ENCODE results near the gene COG4.

COG4 gene

GRCh38 chr16:70523076-70523742, at the start of gene COG4:
Gene COG4, minus strand, starts transcription at chr16:70523554. Its CDS starts 11 bp downstream, at chr16:70523543.
- in situ Hi-C loops (cut with HindIII; ENCODE audit: low sequenced_read_pairs), result no loop called here

GRCh38 chr16:70572926-70573270, 49.5 kb upstream of the COG4 start:
- in situ Hi-C loops (cut with HindIII; ENCODE audit: low sequenced_read_pairs), result loop anchor here (25.0 kb wide), 1 partner anchor 189 kb away; no protein-coding TSS in a partner anchor

- in situ Hi-C loops (cut with HindIII; ENCODE audit: low sequenced_read_pairs), result loop anchor here (25.0 kb wide), 1 partner anchor 190 kb away; no protein-coding TSS in a partner anchor
These were observed 48.9 kb upstream of the COG4 start for GRCh38 chr16:70572050-70572925.

- in situ Hi-C loops (cut with HindIII; ENCODE audit: low sequenced_read_pairs), result loop anchor here (25.0 kb wide), 1 partner anchor 191 kb away; no protein-coding TSS in a partner anchor
These were observed 48.3 kb upstream of the COG4 start for GRCh38 chr16:70571623-70572022.

GRCh38 chr16:70570967-70571570, 47.7 kb upstream of the COG4 start:
- in situ Hi-C loops (cut with HindIII; ENCODE audit: low sequenced_read_pairs), result loop anchor here (25.0 kb wide), 1 partner anchor 191 kb away; no protein-coding TSS in a partner anchor

GRCh38 chr16:70569752-70570151, 46.4 kb upstream of the COG4 start:
- in situ Hi-C loops (cut with HindIII; ENCODE audit: low sequenced_read_pairs), result loop anchor here (5.0 to 25.0 kb wide), 2 partner anchors 37 to 193 kb away; no protein-coding TSS in a partner anchor

GRCh38 chr16:70568601-70569237, 45.4 kb upstream of the COG4 start:
- in situ Hi-C loops (cut with HindIII; ENCODE audit: low sequenced_read_pairs), result loop anchor here (5.0 to 25.0 kb wide), 2 partner anchors 36 to 194 kb away; no protein-coding TSS in a partner anchor

GRCh38 chr16:70565053-70565452, 41.7 kb upstream of the COG4 start:
- in situ Hi-C loops (cut with HindIII; ENCODE audit: low sequenced_read_pairs), result loop anchor here (5.0 to 25.0 kb wide), 2 partner anchors 33 to 197 kb away; no protein-coding TSS in a partner anchor

- in situ Hi-C loops (cut with HindIII; ENCODE audit: low sequenced_read_pairs), result loop anchor here (25.0 kb wide), 1 partner anchor 199 kb away; no protein-coding TSS in a partner anchor
These were observed 40.3 kb upstream of the COG4 start for GRCh38 chr16:70563636-70564035.

GRCh38 chr16:70561623-70562022, 38.3 kb upstream of the COG4 start:
- in situ Hi-C loops (cut with HindIII; ENCODE audit: low sequenced_read_pairs), result loop anchor here (25.0 kb wide), 1 partner anchor 201 kb away; no protein-coding TSS in a partner anchor

- in situ Hi-C loops (cut with HindIII; ENCODE audit: low sequenced_read_pairs), result loop anchor here (25.0 kb wide), 1 partner anchor 206 kb away; no protein-coding TSS in a partner anchor
These were observed 32.7 kb upstream of the COG4 start for GRCh38 chr16:70556063-70556462.

- in situ Hi-C loops (cut with HindIII; ENCODE audit: low sequenced_read_pairs), result loop anchor here (25.0 kb wide), 1 partner anchor 209 kb away; no protein-coding TSS in a partner anchor
These were observed 30.3 kb upstream of the COG4 start for GRCh38 chr16:70553645-70554044.

- in situ Hi-C loops (cut with HindIII; ENCODE audit: low sequenced_read_pairs), result loop anchor here (25.0 kb wide), 1 partner anchor 210 kb away; no protein-coding TSS in a partner anchor
These were observed 29.3 kb upstream of the COG4 start for GRCh38 chr16:70552675-70553074.

GRCh38 chr16:70551788-70552187, 28.4 kb upstream of the COG4 start:
- in situ Hi-C loops (cut with HindIII; ENCODE audit: low sequenced_read_pairs), result loop anchor here (25.0 kb wide), 1 partner anchor 211 kb away; no protein-coding TSS in a partner anchor

GRCh38 chr16:70550082-70550481, 26.7 kb upstream of the COG4 start:
- in situ Hi-C loops (cut with HindIII; ENCODE audit: low sequenced_read_pairs), result loop anchor here (25.0 kb wide), 1 partner anchor 212 kb away; no protein-coding TSS in a partner anchor

- in situ Hi-C loops (cut with HindIII; ENCODE audit: low sequenced_read_pairs), result no loop called here
These were observed 25.6 kb upstream of the COG4 start for GRCh38 chr16:70548936-70549335.

- in situ Hi-C loops (cut with HindIII; ENCODE audit: low sequenced_read_pairs), result no loop called here
These were observed 21.2 kb upstream of the COG4 start for GRCh38 chr16:70544548-70544947.

- in situ Hi-C loops (cut with HindIII; ENCODE audit: low sequenced_read_pairs), result no loop called here
These were observed 17.6 kb upstream of the COG4 start for GRCh38 chr16:70540994-70541393.

- in situ Hi-C loops (cut with HindIII; ENCODE audit: low sequenced_read_pairs), result loop anchor here (5.0 kb wide), 2 partner anchors 32 to 58 kb away; no protein-coding TSS in a partner anchor
These were observed 11.6 kb upstream of the COG4 start for GRCh38 chr16:70534971-70535370.

GRCh38 chr16:70529954-70530353, 6.6 kb upstream of the COG4 start:
- in situ Hi-C loops (cut with HindIII; ENCODE audit: low sequenced_read_pairs), result loop anchor here (5.0 kb wide), 2 partner anchors 37 to 53 kb away; no protein-coding TSS in a partner anchor
